Sigmoid colon (tissue), 7 donors: ENCODE data around the gene GNPNAT1. TPM values are rescaled to one million over a fixed set of nuclear protein-coding genes. Genes with fewer than 3 reads are reported as not detected.

Experiments
- DNase-seq: peaks from one replicate; pipeline ENCODE4 v3.0.0-alpha.2; 2019
- H3K27ac ChIP-seq, 4 donors: fragments of 200-600 bp; sonication (generic); one replicate each; pipeline ENCODE4 v1.5.1; 2016 to 2019; ENCODE audit warnings: mild to moderate bottlenecking in 1 of 4
- H3K27me3 ChIP-seq, 3 donors: fragments of 200-600 bp; sonication (generic); one replicate each; pipeline ENCODE4 v1.5.1; 2019; ENCODE audit warnings: mild to moderate bottlenecking in 1 of 3
- H3K36me3 ChIP-seq, 4 donors: fragments of 200-600 bp; sonication (generic); one replicate each; pipeline ENCODE4 v1.5.1; 2016 to 2019
- H3K4me1 ChIP-seq, 4 donors: fragments of 200-600 bp; sonication (generic); one replicate each; pipeline ENCODE4 v1.5.1; 2017 to 2019
- H3K4me3 ChIP-seq, 4 donors: fragments of 200-600 bp; sonication (generic); one replicate each; pipeline ENCODE4 v1.5.1; 2017 to 2019; ENCODE audit warnings: mild to moderate bottlenecking in 2 of 4, moderate library complexity in 1 of 4
- H3K9me3 ChIP-seq, 4 donors: fragments of 200-600 bp in 3 of 4; sonication (generic) in 3 of 4; one replicate each; pipeline versions ENCODE4 v1.5.1 to v1.6.1; 2013 to 2019
- EP300 ChIP-seq, 4 donors: sonication (generic); formaldehyde crosslinking; IDR thresholded peaks; one replicate each; pipeline ENCODE4 v1.6.1; 2017; ENCODE audit warnings: antibody characterized with exemption in 4 of 4
- POLR2A ChIP-seq, 2 donors: fragments of 450-650 bp; IDR thresholded peaks; one replicate each; pipeline ENCODE4 v1.6.1; 2016; ENCODE audit warnings: antibody characterized with exemption in 2 of 2, mild to moderate bottlenecking in 2 of 2, moderate library complexity in 2 of 2
- POLR2AphosphoS5 ChIP-seq, 4 donors: sonication (generic); formaldehyde crosslinking; IDR thresholded peaks; one replicate each; pipeline ENCODE4 v1.6.1; 2017; ENCODE audit warnings: antibody characterized with exemption in 4 of 4
- WGBS, 2 donors: extraction: QIAGEN DNeasy Blood & Tissue Kit; methylation state at CpG; one replicate each; pipeline ENCODE4 v1.1.7; 2013; 5-methylcytosine and 5-hydroxymethylcytosine counted together
- intact Hi-C: fragments of 100-400 bp; cut with DNase I; formaldehyde crosslinking; loops from one replicate; pipeline ENCODE4 v1.15.1; 2023
- polyA plus RNA-seq, 3 donors: library from polyadenylated mRNA; stranded (reverse); fragments of 200-250 nt; gene quantifications; one replicate each; pipeline ENCODE4 v1.2.3, GENCODE V29; 2013
- total RNA-seq, 4 donors: library from RNA; depleted of rRNA; stranded (reverse); fragments of >200 nt; gene quantifications; one replicate each; pipeline ENCODE4 v1.1.0, GENCODE V29; 2016
- TF ChIP-seq, protein P1 (sequence below), 4 experiments: fragments of 450-650 bp in 3 of 4; fragments of 200-600 bp in 1 of 4; IDR thresholded peaks; one replicate each; pipeline ENCODE4 v1.5.1; 2016 to 2019; ENCODE audit warnings: antibody characterized with exemption in 4 of 4, mild to moderate bottlenecking in 3 of 4, moderate library complexity in 2 of 4
- donor health status: healthy with polysubstance abuse.
- donor health status: Bipolar disorder and iron deficiency.
- donor health status: healthy.

Gene GNPNAT1
- total and polyA plus RNA-seq, 7 donors, result 13.3 to 34.9 (median 18.8) TPM

DNA sequence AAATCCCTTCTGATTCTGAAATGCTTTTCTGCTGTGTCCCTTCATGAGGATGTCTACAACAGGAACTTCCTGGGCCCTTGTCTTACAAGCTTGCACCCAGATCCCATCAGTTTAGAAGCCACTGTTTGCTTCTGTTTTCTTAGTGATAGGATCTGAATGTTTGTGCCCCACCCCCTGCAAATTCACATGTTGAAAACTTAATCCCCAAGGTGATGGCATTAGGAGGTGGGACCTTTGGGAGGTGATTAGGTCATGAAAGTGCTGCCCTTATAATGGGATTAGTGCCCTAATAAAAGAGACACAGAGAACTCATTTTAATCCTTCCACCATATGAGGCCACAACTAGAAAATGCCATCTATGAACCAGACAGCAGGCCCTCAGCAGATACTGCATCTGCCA is 36.0 kb upstream of the GNPNAT1 start:
- intact Hi-C loops, result no loop called here
- Histone ChIP-seq H3K4me1 (peaks cover 0 to 3% (median 0%) of the 10 kb centered on the region in 4 donors), H3K27me3 (no peaks in the 10 kb centered on the region), H3K4me3 (no peak overlapping the region), H3K27ac (no peak overlapping the region), H3K36me3 (no peaks in the 10 kb centered on the region), H3K9me3 (no peaks in the 10 kb centered on the region)
- TF ChIP-seq POLR2A (IDR thresholded peaks at IDR 0.05), result no peak
- TF ChIP-seq POLR2AphosphoS5 (IDR thresholded peaks at IDR 0.05), result no peak
- TF ChIP-seq, protein P1, sequence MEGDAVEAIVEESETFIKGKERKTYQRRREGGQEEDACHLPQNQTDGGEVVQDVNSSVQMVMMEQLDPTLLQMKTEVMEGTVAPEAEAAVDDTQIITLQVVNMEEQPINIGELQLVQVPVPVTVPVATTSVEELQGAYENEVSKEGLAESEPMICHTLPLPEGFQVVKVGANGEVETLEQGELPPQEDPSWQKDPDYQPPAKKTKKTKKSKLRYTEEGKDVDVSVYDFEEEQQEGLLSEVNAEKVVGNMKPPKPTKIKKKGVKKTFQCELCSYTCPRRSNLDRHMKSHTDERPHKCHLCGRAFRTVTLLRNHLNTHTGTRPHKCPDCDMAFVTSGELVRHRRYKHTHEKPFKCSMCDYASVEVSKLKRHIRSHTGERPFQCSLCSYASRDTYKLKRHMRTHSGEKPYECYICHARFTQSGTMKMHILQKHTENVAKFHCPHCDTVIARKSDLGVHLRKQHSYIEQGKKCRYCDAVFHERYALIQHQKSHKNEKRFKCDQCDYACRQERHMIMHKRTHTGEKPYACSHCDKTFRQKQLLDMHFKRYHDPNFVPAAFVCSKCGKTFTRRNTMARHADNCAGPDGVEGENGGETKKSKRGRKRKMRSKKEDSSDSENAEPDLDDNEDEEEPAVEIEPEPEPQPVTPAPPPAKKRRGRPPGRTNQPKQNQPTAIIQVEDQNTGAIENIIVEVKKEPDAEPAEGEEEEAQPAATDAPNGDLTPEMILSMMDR (IDR thresholded peaks at IDR 0.05), result no peak
- no peak for TF ChIP-seq EP300 (IDR thresholded peaks at IDR 0.05)
- no peak for DNase-seq

DNA sequence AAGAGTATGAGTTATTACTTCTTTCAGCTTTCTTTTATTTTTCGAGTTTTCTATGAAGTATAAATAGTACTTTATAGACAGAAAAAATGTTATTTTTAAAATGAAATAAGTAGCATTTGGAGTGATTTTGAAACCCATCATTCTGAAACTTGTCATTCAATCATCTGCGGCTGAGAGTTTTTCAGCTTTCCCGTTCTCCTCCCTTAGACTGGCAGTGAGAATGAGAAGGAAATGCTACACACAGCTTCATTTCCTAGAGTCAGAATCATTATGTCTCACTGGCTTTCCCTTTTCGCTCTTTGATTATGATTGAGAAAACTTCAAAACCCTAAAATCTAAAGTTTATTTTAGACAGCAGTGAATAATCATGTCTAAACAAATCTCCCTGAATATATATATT is 33.7 kb upstream of the GNPNAT1 start:
- TF ChIP-seq, protein P1 (IDR thresholded peaks at IDR 0.05), result no peak
- TF ChIP-seq POLR2A (IDR thresholded peaks at IDR 0.05) (no peak), POLR2AphosphoS5 (IDR thresholded peaks at IDR 0.05) (no peak), EP300 (IDR thresholded peaks at IDR 0.05) (no peak)
- no peak overlapping the region for H3K27ac ChIP-seq
- intact Hi-C loops, result no loop called here
- no peaks in the 10 kb centered on the region for H3K27me3 ChIP-seq
- no peak overlapping the region for H3K4me3 ChIP-seq
- no peaks in the 10 kb centered on the region for H3K9me3 ChIP-seq
- 58 to 69% methylated on average over 4 of the region's 4 CpGs for WGBS, 2 donors
- H3K4me1 ChIP-seq, result peaks cover 0 to 3% (median 0%) of the 10 kb centered on the region in 4 donors
- DNase-seq, result no peak
- H3K36me3 ChIP-seq, result no peaks in the 10 kb centered on the region

DNA sequence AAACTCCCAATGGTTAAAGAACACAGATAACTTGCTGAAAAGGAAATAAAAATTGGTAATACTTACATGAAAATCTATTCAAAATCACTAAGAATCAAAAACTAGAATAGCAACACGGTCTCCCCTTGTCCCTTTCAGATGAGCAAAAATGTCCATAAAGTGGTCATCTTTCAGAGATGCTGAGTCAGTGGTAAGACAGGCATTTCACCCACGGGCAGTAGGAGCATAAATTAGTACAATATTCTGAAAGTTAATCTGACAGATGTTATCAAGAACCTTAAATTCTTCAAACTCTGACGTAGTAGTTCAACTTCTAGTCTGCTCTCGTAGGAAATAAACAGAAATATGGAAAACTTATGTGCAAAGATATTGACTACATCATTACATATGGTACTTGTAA is 33.1 kb upstream of the GNPNAT1 start:
- no peaks in the 10 kb centered on the region for H3K27me3 ChIP-seq
- H3K9me3 ChIP-seq, result no peaks in the 10 kb centered on the region
- peaks cover 0 to 3% (median 0%) of the 10 kb centered on the region in 4 donors for H3K4me1 ChIP-seq
- intact Hi-C loops, result loop anchor here (1.0 to 5.0 kb wide), 2 partner anchors 137 to 483 kb away; no protein-coding TSS in a partner anchor
- no peaks in the 10 kb centered on the region for H3K36me3 ChIP-seq
- no peak overlapping the region for H3K27ac ChIP-seq
- no peak overlapping the region for H3K4me3 ChIP-seq
- WGBS, 2 donors, result 37 to 57% methylated on average over 4 of the region's 4 CpGs
- no peak for DNase-seq
- TF ChIP-seq, protein P1 (IDR thresholded peaks at IDR 0.05), result no peak
- TF ChIP-seq POLR2A (IDR thresholded peaks at IDR 0.05) (no peak), POLR2AphosphoS5 (IDR thresholded peaks at IDR 0.05) (no peak), EP300 (IDR thresholded peaks at IDR 0.05) (no peak)

DNA sequence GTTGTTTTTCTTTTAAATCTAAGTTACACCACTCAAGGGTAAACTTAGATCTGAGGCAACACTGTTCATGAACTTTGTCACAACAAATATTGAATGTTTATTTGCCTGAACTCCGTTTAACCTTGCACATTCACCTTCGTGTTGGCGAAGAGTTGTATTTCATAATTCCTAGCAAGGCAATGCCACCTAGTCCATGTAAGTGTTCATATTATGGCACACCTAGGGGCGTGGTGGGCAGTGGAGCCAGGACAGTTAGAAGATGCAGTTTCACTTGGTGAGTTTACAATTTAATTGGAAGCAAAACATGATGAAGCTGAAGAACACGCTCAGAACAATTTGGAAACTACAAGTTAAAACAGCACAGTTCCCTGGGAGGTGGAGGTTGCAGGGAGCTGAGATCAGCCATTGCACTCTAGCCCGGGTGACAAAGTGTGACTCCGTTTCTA is 30.4 kb upstream of the GNPNAT1 start:
- intact Hi-C loops, result loop anchor here (2.0 to 5.0 kb wide), 2 partner anchors 233 to 485 kb away; no protein-coding TSS in a partner anchor
- no peak for TF ChIP-seq POLR2A (IDR thresholded peaks at IDR 0.05)
- TF ChIP-seq, protein P1 (IDR thresholded peaks at IDR 0.05), result no peak
- no peak for TF ChIP-seq POLR2AphosphoS5 (IDR thresholded peaks at IDR 0.05)
- no peak for TF ChIP-seq EP300 (IDR thresholded peaks at IDR 0.05)
- DNase-seq, result no peak

DNA sequence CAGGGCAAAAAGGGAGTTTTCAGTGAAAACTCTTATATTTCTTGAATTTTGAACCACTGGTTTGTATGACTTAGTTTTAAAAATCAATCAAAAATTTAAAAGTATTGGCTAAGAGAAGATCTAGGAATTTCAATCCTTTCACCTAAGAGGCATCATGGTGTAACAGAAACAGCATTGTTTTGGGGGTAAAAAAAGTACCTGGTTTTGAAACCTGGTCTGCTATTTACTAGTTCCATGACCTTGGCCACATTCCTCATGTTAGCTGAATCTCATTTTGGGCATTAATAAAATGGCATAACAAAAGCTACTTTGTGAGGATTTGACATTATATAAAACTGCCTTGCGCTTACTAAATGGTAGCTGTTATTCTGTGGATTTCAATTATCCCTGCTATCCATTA is 16.7 kb upstream of the GNPNAT1 start:
- H3K4me3 ChIP-seq, result no peak overlapping the region
- DNase-seq, result no peak
- H3K27ac ChIP-seq, result no peak overlapping the region
- H3K27me3 ChIP-seq, result no peaks in the 10 kb centered on the region
- TF ChIP-seq POLR2AphosphoS5 (IDR thresholded peaks at IDR 0.05) (no peak), EP300 (IDR thresholded peaks at IDR 0.05) (no peak), POLR2A (IDR thresholded peaks at IDR 0.05) (no peak)
- TF ChIP-seq, protein P1 (IDR thresholded peaks at IDR 0.05), result no peak
- intact Hi-C loops, result no loop called here
- 40 to 91% methylated on average over 1 of the region's 1 CpG for WGBS, 2 donors
- no peaks in the 10 kb centered on the region for H3K4me1 ChIP-seq
- H3K36me3 ChIP-seq, result no peaks in the 10 kb centered on the region
- no peaks in the 10 kb centered on the region for H3K9me3 ChIP-seq

More for the DNA sequence above, 30.4 kb upstream of the GNPNAT1 start:
- Histone ChIP-seq H3K4me1 (peaks cover 0 to 3% (median 0%) of the 10 kb centered on the region in 4 donors), H3K4me3 (no peak overlapping the region), H3K36me3 (no peaks in the 10 kb centered on the region), H3K27ac (no peak overlapping the region), H3K27me3 (no peaks in the 10 kb centered on the region), H3K9me3 (no peaks in the 10 kb centered on the region)
- WGBS, 2 donors, result 15 to 64% methylated on average over 7 of the region's 7 CpGs
